GM19099 (cell line): ENCODE measurements around the gene SIX4.

Experiments used
- POLR2A ChIP-seq: IDR thresholded peaks from 3 replicates; pipeline ENCODE4 v1.6.1; 2011; ENCODE audit warnings: low read depth; ENCODE audit not compliant: insufficient read length; ENCODE audit errors: extremely low read depth

SIX4 gene

GRCh38 chr14:60723907-60724618 is at the start of gene SIX4:
Gene SIX4 (minus strand): TSS chr14:60724351. CDS start chr14:60724074, 277 bp downstream.
- TF ChIP-seq POLR2A = no peak

GRCh38 chr14:60773558-60773957 is 49.4 kb upstream of the SIX4 start:
- TF ChIP-seq POLR2A = no peak

- TF ChIP-seq POLR2A = no peak
Measured at GRCh38 chr14:60771117-60771516, 47.0 kb upstream of the SIX4 start.

GRCh38 chr14:60768602-60769001 is 44.5 kb upstream of the SIX4 start:
- no peak for TF ChIP-seq POLR2A

- no peak for TF ChIP-seq POLR2A
Measured at GRCh38 chr14:60760644-60761364, 36.7 kb upstream of the SIX4 start.

GRCh38 chr14:60760209-60760608 is 36.1 kb upstream of the SIX4 start:
- TF ChIP-seq POLR2A = no peak

GRCh38 chr14:60758885-60759284 is 34.7 kb upstream of the SIX4 start:
- TF ChIP-seq POLR2A = no peak

GRCh38 chr14:60757567-60758002 is 33.4 kb upstream of the SIX4 start:
- no peak for TF ChIP-seq POLR2A

- TF ChIP-seq POLR2A = no peak
Measured at GRCh38 chr14:60756847-60757246, 32.7 kb upstream of the SIX4 start.

GRCh38 chr14:60753264-60754119 is 29.3 kb upstream of the SIX4 start:
- TF ChIP-seq POLR2A = no peak

GRCh38 chr14:60744566-60744965 is 20.4 kb upstream of the SIX4 start:
- no peak for TF ChIP-seq POLR2A

GRCh38 chr14:60738843-60739508 is 14.8 kb upstream of the SIX4 start:
- TF ChIP-seq POLR2A = no peak

- TF ChIP-seq POLR2A = no peak
Measured at GRCh38 chr14:60736494-60736893, 12.3 kb upstream of the SIX4 start.

- TF ChIP-seq POLR2A = no peak
Measured at GRCh38 chr14:60735416-60735815, 11.3 kb upstream of the SIX4 start.
